Measurements from ENCODE around the gene NPC1L1.

The NPC1L1 gene

GRCh38 chr7:44541028-44541869 is at the start of gene NPC1L1:
NPC1L1 (minus strand) TSS chr7:44541330; CDS start chr7:44541259, 71 bp downstream.
- no peaks in the 10 kb centered on the region for H3K9me3 ChIP-seq (ENCODE audit: severe bottlenecking)
- DNase-seq = no peak
- no peaks in the 10 kb centered on the region for H3K27me3 ChIP-seq (ENCODE audit: insufficient read depth, low read depth, severe bottlenecking)
- no peak for TF ChIP-seq CTCF (IDR thresholded peaks at IDR 0.05; ENCODE audit: low read depth, low read length)
- H3K4me3 ChIP-seq (ENCODE audit: low read depth, low read length) = no peak within 1 kb of the TSS
- H3K36me3 ChIP-seq = no peaks in the 10 kb centered on the region
- H3K27ac ChIP-seq = no peak within 1 kb of the TSS

GRCh38 chr7:44590910-44591309 is 49.8 kb upstream of the NPC1L1 start:
- H3K27me3 ChIP-seq (ENCODE audit: insufficient read depth, low read depth, severe bottlenecking) = no peaks in the 10 kb centered on the region
- TF ChIP-seq CTCF (IDR thresholded peaks at IDR 0.05; ENCODE audit: low read depth, low read length) = no peak
- H3K27ac ChIP-seq = no peak overlapping the region
- no peak for DNase-seq
- no peaks in the 10 kb centered on the region for H3K9me3 ChIP-seq (ENCODE audit: severe bottlenecking)
- H3K4me3 ChIP-seq (ENCODE audit: low read depth, low read length) = no peak overlapping the region
- H3K36me3 ChIP-seq = no peaks in the 10 kb centered on the region

GRCh38 chr7:44587843-44588711 is 46.9 kb upstream of the NPC1L1 start:
- Histone ChIP-seq H3K27me3 (ENCODE audit: insufficient read depth, low read depth, severe bottlenecking) (no peaks in the 10 kb centered on the region), H3K36me3 (no peaks in the 10 kb centered on the region), H3K9me3 (ENCODE audit: severe bottlenecking) (no peaks in the 10 kb centered on the region), H3K4me3 (ENCODE audit: low read depth, low read length) (no peak overlapping the region), H3K27ac (no peak overlapping the region)
- TF ChIP-seq CTCF (IDR thresholded peaks at IDR 0.05; ENCODE audit: low read depth, low read length) = peak; percentile 33; the same call in 1 of the 2 replicates
- DNase-seq = peak; percentile 36

- Histone ChIP-seq H3K27me3 (ENCODE audit: insufficient read depth, low read depth, severe bottlenecking) (no peaks in the 10 kb centered on the region), H3K4me3 (ENCODE audit: low read depth, low read length) (peak overlapping the region; percentile 90; the same call in 1 of the 2 replicates), H3K27ac (no peak overlapping the region; the same call in 1 of the 2 replicates), H3K36me3 (peaks cover 34% of the 10 kb centered on the region), H3K9me3 (ENCODE audit: severe bottlenecking) (no peaks in the 10 kb centered on the region)
- no peak for TF ChIP-seq CTCF (IDR thresholded peaks at IDR 0.05; ENCODE audit: low read depth, low read length)
- no peak for DNase-seq
These were observed 42.2 kb upstream of the NPC1L1 start for GRCh38 chr7:44583146-44583865.

GRCh38 chr7:44581879-44582603 is 40.9 kb upstream of the NPC1L1 start, which contains the start of gene TMED4:
TMED4 (minus strand) TSS chr7:44582231; CDS start chr7:44582206, 25 bp downstream.
- DNase-seq = peak; percentile 99
- Histone ChIP-seq H3K9me3 (ENCODE audit: severe bottlenecking) (no peaks in the 10 kb centered on the region), H3K4me3 (ENCODE audit: low read depth, low read length) (peak within 1 kb of the TSS; percentile 90), H3K27me3 (ENCODE audit: insufficient read depth, low read depth, severe bottlenecking) (no peaks in the 10 kb centered on the region), H3K36me3 (peaks cover 40% of the 10 kb centered on the region), H3K27ac (peak within 1 kb of the TSS; percentile 93)
- no peak for TF ChIP-seq CTCF (IDR thresholded peaks at IDR 0.05; ENCODE audit: low read depth, low read length)

All from WERI-Rb-1 (cell line).